Suprapubic skin (tissue), 4 donors: ENCODE measurements around the gene CASKIN1. TPM values are rescaled to one million over a fixed set of nuclear protein-coding genes. Genes with fewer than 3 reads are reported as not detected.

Experiments used
- DNase-seq, 2 donors: peaks; one replicate each; pipeline ENCODE4 v3.0.0-alpha.2; 2019; ENCODE audit warnings: low spot score in 2 of 2
- H3K27ac ChIP-seq: fragments of 200-600 bp; sonication (generic); one replicate; pipeline ENCODE4 v1.5.1; 2019
- H3K27me3 ChIP-seq: fragments of 200-600 bp; sonication (generic); one replicate; pipeline ENCODE4 v1.5.1; 2019
- H3K36me3 ChIP-seq: fragments of 200-600 bp; sonication (generic); one replicate; pipeline ENCODE4 v1.5.1; 2019
- H3K4me1 ChIP-seq: fragments of 200-600 bp; sonication (generic); one replicate; pipeline ENCODE4 v1.5.1; 2019
- H3K4me3 ChIP-seq: fragments of 200-600 bp; sonication (generic); one replicate; pipeline ENCODE4 v1.5.1; 2019; ENCODE audit warnings: mild to moderate bottlenecking
- H3K9me3 ChIP-seq: fragments of 200-600 bp; sonication (generic); one replicate; pipeline ENCODE4 v1.5.1; 2019
- CTCF ChIP-seq, 2 donors: fragments of 200-600 bp in 1 of 2; fragments of 450-650 bp in 1 of 2; sonication (generic) in 1 of 2; IDR thresholded peaks; one replicate each; pipeline ENCODE4 v1.5.1; 2016 to 2019; ENCODE audit warnings: antibody characterized with exemption in 2 of 2, mild to moderate bottlenecking in 1 of 2, moderate library complexity in 1 of 2
- EP300 ChIP-seq: sonication (generic); formaldehyde crosslinking; IDR thresholded peaks from one replicate; pipeline ENCODE4 v1.6.1; 2017; ENCODE audit warnings: antibody characterized with exemption
- POLR2A ChIP-seq, 2 donors: fragments of 450-650 bp; IDR thresholded peaks; one replicate each; pipeline ENCODE4 v1.6.1; 2017; ENCODE audit warnings: antibody characterized with exemption in 2 of 2, mild to moderate bottlenecking in 2 of 2, moderate library complexity in 2 of 2
- POLR2AphosphoS5 ChIP-seq, 3 donors: sonication (generic); formaldehyde crosslinking; IDR thresholded peaks; one replicate each; pipeline ENCODE4 v1.6.1; 2017; ENCODE audit warnings: antibody characterized with exemption in 3 of 3
- WGBS: methylation state at CpG from one replicate; pipeline ENCODE4 v1.1.5; 2018; 5-methylcytosine and 5-hydroxymethylcytosine counted together
- total RNA-seq, 4 donors: library from RNA; depleted of rRNA; stranded (reverse); fragments of >200 nt; gene quantifications; one replicate each; pipeline ENCODE4 v1.1.0, GENCODE V29; 2016

The CASKIN1 gene
- total RNA-seq, 4 donors from 2014 or later: 0.49 to 1.5 (median 0.78) TPM

GRCh38 chr16:2231016-2231931, 34.9 kb upstream of the CASKIN1 start:
- no peak for DNase-seq
- Histone ChIP-seq H3K4me1 (peaks cover 21% of the 10 kb centered on the region), H3K4me3 (no peak overlapping the region), H3K36me3 (peaks cover 76% of the 10 kb centered on the region), H3K27me3 (peaks cover 2% of the 10 kb centered on the region), H3K9me3 (no peaks in the 10 kb centered on the region), H3K27ac (peak overlapping the region; percentile 66)
- 86% methylated on average over 22 of the region's 29 CpGs for WGBS
- TF ChIP-seq CTCF (IDR thresholded peaks at IDR 0.05): no peak
- no peak for TF ChIP-seq POLR2A (IDR thresholded peaks at IDR 0.05)
- TF ChIP-seq POLR2AphosphoS5 (IDR thresholded peaks at IDR 0.05): no peak
- no peak for TF ChIP-seq EP300

- WGBS: 80% methylated on average over 13 of the region's 13 CpGs
- Histone ChIP-seq H3K4me3 (no peak overlapping the region), H3K36me3 (peaks cover 72% of the 10 kb centered on the region), H3K27me3 (no peaks in the 10 kb centered on the region), H3K9me3 (no peaks in the 10 kb centered on the region), H3K4me1 (peaks cover 18% of the 10 kb centered on the region), H3K27ac (no peak overlapping the region)
- TF ChIP-seq POLR2A (IDR thresholded peaks at IDR 0.05) (no peak), POLR2AphosphoS5 (IDR thresholded peaks at IDR 0.05) (no peak), CTCF (IDR thresholded peaks at IDR 0.05) (no peak), EP300 (no peak)
- peak in 1 of 2 donors; percentile 64 for DNase-seq
Measured at GRCh38 chr16:2230376-2230775, 34.0 kb upstream of the CASKIN1 start.

GRCh38 chr16:2229632-2230250, 33.3 kb upstream of the CASKIN1 start:
- Histone ChIP-seq H3K27ac (no peak overlapping the region), H3K36me3 (peaks cover 66% of the 10 kb centered on the region), H3K4me3 (no peak overlapping the region), H3K9me3 (no peaks in the 10 kb centered on the region), H3K4me1 (peaks cover 24% of the 10 kb centered on the region), H3K27me3 (no peaks in the 10 kb centered on the region)
- WGBS: 89% methylated on average over 7 of the region's 23 CpGs
- DNase-seq: no peak
- TF ChIP-seq EP300 (no peak), POLR2AphosphoS5 (IDR thresholded peaks at IDR 0.05) (no peak), CTCF (IDR thresholded peaks at IDR 0.05) (no peak), POLR2A (IDR thresholded peaks at IDR 0.05) (no peak)

- peaks cover 31% of the 10 kb centered on the region for H3K4me1 ChIP-seq
- TF ChIP-seq POLR2A (IDR thresholded peaks at IDR 0.05) (no peak), POLR2AphosphoS5 (IDR thresholded peaks at IDR 0.05) (no peak), CTCF (IDR thresholded peaks at IDR 0.05) (no peak), EP300 (no peak)
- peaks cover 59% of the 10 kb centered on the region for H3K36me3 ChIP-seq
Measured at GRCh38 chr16:2229091-2229490, 32.7 kb upstream of the CASKIN1 start.

More at GRCh38 chr16:2229091-2229490, 32.7 kb upstream of the CASKIN1 start:
- peak in 1 of 2 donors; percentile 71 for DNase-seq
- H3K4me3 ChIP-seq: no peak overlapping the region
- no peaks in the 10 kb centered on the region for H3K27me3 ChIP-seq
- no peaks in the 10 kb centered on the region for H3K9me3 ChIP-seq
- no peak overlapping the region for H3K27ac ChIP-seq
- WGBS: 94% methylated on average over 8 of the region's 12 CpGs
